T-helper 2 cell (primary cell): ENCODE results near the gene MAG.
"Not testable (repeated sequence)": the region's sequence is repeated elsewhere in the genome, so short reads cannot be mapped to it uniquely, and the experiment has no call there.

ENCODE experiments used
- DNase-seq, 5 experiments: peaks; one replicate each; pipeline versions ENCODE4 v3.0.0 to v3.0.0-alpha.2; 2012 to 2022

The MAG gene

DNA sequence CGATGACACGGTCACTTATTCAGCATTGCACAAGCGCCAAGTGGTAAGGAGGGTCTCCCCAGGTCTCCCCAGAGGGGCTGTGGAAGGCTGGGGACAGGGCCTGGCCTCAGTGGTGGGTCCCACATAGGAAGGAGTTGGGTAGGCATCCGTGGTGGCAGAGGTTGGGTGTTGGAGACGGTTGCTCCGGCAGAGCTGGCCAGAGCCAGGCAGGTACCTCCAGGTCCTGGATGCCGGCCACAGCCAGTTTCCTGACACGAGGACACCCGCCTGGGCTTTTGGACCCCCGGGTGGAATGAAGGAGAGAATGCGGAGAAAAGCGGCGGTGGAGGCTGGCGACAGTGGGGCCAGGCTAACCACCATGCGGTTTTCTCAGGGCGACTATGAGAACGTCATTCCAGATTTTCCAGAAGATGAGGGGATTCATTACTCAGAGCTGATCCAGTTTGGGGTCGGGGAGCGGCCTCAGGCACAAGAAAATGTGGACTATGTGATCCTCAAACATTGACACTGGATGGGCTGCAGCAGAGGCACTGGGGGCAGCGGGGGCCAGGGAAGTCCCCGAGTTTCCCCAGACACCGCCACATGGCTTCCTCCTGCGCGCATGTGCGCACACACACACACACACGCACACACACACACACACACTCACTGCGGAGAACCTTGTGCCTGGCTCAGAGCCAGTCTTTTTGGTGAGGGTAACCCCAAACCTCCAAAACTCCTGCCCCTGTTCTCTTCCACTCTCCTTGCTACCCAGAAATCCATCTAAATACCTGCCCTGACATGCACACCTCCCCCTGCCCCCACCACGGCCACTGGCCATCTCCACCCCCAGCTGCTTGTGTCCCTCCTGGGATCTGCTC, 54.5 kb downstream of the MAG start:
- peak; percentile 38 to 88 (median 64) for DNase-seq

GRCh38 chr19:35347171-35347929, 55.4 kb downstream of the MAG start, which contains the start of gene FFAR1:
FFAR1 (plus strand) TSS chr19:35347902; CDS start chr19:35351552, 3,650 bp downstream.
- DNase-seq = peak in 3 of 5 experiments; percentile 30 to 70 (median 44)

- no peak for DNase-seq
These were observed 56.0 kb downstream of the MAG start for GRCh38 chr19:35347930-35348298.

- no peak for DNase-seq
These were observed 57.1 kb downstream of the MAG start for GRCh38 chr19:35348911-35349611.

DNA sequence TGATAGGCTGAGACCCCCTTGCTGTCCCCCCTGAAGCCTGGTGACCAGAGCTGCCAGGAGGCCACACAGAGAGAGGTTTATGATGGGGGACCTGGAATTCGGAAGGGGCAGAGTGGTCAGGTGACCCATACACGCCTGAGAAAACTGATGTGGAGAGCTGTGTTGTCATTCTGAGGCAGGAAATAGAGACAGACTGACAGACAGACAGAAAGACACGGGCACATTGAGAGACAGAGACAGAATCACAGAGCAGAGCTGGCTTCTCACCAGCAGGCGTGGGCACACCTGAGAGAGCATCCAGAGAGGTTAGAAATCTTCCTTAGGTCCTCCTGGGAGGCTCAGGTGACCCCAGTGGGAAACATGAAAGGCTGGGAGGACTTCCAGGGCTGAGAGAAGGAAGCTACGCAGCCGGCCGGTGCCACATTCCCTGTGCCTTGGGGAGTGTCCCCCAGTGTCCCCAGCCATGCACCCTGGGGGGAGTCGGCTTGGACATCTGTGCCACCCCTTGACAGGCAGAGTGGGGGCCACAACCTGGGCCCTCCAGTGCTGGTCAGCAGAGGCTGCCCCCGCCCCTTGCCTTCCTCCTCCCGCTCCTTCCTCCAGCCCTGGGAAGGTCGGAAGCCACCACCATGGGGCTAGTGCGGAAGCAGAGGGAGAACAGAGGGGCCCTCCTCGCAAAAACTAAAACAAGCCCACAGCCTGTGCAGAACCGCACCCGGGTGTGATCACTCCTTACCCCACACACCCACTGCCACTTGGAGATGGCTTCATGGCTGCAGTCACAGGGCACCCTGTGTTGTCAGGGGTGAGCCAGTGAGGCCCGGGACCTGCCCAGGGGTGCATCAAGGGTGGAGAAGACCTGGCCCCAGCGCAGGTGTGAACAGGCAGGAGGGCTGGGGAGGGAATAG, 57.9 kb downstream of the MAG start:
- no peak for DNase-seq

DNA sequence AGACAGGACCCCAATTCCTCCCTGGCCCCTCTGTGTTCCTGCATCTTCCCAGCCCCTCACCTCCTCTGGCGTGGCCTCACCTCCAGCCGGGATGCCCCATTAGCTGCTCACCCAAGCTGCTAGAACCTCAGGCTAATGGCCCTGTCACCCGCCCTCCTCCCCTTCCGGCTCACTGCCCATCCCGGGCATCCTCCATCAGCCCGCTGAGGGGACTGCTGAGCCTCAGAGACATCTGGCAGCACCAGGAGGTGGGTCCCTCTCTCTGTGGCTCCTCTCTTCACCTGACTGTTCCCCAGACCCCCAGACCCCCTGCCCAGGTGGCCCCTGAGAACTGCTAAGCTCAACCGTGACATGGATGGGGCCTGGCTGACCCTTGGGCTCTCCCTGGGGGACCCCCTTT, 58.6 kb downstream of the MAG start:
- DNase-seq = no peak

DNA sequence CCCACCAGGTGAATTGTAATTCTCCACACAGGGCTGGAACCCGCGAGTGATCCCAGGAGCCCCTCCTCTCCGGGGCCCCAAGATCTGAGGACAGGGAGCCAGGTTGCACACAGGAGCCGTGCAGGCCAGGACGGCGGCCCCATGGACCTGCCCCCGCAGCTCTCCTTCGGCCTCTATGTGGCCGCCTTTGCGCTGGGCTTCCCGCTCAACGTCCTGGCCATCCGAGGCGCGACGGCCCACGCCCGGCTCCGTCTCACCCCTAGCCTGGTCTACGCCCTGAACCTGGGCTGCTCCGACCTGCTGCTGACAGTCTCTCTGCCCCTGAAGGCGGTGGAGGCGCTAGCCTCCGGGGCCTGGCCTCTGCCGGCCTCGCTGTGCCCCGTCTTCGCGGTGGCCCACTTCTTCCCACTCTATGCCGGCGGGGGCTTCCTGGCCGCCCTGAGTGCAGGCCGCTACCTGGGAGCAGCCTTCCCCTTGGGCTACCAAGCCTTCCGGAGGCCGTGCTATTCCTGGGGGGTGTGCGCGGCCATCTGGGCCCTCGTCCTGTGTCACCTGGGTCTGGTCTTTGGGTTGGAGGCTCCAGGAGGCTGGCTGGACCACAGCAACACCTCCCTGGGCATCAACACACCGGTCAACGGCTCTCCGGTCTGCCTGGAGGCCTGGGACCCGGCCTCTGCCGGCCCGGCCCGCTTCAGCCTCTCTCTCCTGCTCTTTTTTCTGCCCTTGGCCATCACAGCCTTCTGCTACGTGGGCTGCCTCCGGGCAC, 59.6 kb downstream of the MAG start:
- no peak for DNase-seq

DNA sequence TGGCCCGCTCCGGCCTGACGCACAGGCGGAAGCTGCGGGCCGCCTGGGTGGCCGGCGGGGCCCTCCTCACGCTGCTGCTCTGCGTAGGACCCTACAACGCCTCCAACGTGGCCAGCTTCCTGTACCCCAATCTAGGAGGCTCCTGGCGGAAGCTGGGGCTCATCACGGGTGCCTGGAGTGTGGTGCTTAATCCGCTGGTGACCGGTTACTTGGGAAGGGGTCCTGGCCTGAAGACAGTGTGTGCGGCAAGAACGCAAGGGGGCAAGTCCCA, 60.2 kb downstream of the MAG start:
- DNase-seq = no peak

GRCh38 chr19:35352448-35353304, 60.7 kb downstream of the MAG start:
- DNase-seq = peak; percentile 34 to 71 (median 50)

- DNase-seq = peak in 1 of 5 experiments; percentile 25
These were observed 61.7 kb downstream of the MAG start for GRCh38 chr19:35353635-35354034.

DNA sequence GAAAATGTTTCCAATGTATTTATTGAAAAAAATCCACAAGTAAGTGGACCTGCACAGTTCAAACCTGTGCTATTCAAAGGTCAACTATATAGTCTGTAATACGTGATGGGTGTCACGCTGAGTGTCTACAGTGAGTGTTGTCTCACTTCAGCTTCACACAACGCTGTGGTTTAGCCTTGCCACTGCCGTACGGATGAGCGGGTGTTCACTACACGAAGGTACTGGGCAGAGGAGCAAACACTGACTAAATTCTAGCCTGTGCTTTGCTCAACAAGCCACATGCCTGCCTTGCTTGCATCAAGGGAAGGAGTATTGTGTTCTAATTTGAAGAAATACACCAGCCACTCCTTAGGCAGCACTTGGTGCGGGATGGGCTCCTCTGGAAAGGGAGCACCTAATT, 62.9 kb downstream of the MAG start:
- peak in 1 of 5 experiments; percentile 45 for DNase-seq

- DNase-seq = no peak
These were observed 64.0 kb downstream of the MAG start for GRCh38 chr19:35355791-35356460.

DNA sequence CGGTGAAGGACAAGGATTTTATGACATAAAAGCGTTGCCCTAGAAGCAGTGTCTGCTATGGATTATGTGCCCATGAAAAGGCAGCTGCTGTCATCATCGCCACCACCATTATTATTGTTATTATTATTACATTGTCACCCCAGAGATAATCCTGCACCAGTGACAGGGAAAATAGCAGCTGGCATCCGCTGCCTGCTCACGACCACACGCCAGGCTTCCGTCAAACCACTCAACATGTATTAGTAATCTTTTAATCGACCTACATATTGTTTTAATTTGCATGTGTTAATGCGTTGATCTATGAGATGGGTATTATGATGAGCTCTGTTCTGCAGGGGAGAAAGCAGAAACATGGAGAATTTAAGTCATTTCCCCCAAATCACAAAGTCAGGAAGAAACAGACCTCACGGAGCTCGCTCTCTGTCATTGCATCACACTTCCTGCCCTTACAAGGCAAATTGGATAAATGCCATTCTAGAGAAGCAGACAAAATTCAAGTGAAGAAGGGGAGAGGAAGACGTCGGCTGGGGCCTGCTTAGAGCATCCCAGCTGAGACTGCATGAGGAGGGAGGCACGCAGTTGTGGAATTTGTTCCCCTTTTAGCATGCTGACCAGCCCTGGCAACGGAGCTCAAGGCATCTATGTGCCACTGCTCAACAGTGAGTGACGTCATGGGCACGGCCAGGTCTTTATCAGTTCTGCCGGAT, 66.1 kb downstream of the MAG start, which contains the start of gene FFAR3:
Gene FFAR3, plus strand, starts transcription at position 594 of the 707 bp plus-strand sequence. CDS start 431 bp downstream, outside the sequence.
- peak in 1 of 5 experiments; percentile 18 for DNase-seq

DNA sequence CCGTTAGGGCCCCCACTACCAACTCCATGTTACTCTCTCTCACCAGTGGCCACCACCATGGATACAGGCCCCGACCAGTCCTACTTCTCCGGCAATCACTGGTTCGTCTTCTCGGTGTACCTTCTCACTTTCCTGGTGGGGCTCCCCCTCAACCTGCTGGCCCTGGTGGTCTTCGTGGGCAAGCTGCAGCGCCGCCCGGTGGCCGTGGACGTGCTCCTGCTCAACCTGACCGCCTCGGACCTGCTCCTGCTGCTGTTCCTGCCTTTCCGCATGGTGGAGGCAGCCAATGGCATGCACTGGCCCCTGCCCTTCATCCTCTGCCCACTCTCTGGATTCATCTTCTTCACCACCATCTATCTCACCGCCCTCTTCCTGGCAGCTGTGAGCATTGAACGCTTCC, 66.9 kb downstream of the MAG start:
- DNase-seq = not testable (repeated sequence)

DNA sequence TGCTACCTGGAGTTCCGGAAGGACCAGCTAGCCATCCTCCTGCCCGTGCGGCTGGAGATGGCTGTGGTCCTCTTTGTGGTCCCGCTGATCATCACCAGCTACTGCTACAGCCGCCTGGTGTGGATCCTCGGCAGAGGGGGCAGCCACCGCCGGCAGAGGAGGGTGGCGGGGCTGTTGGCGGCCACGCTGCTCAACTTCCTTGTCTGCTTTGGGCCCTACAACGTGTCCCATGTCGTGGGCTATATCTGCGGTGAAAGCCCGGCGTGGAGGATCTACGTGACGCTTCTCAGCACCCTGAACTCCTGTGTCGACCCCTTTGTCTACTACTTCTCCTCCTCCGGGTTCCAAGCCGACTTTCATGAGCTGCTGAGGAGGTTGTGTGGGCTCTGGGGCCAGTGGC, 67.4 kb downstream of the MAG start:
- not testable (repeated sequence) for DNase-seq

- not testable (repeated sequence) for DNase-seq
These were observed 68.1 kb downstream of the MAG start for GRCh38 chr19:35360081-35360480.

DNA sequence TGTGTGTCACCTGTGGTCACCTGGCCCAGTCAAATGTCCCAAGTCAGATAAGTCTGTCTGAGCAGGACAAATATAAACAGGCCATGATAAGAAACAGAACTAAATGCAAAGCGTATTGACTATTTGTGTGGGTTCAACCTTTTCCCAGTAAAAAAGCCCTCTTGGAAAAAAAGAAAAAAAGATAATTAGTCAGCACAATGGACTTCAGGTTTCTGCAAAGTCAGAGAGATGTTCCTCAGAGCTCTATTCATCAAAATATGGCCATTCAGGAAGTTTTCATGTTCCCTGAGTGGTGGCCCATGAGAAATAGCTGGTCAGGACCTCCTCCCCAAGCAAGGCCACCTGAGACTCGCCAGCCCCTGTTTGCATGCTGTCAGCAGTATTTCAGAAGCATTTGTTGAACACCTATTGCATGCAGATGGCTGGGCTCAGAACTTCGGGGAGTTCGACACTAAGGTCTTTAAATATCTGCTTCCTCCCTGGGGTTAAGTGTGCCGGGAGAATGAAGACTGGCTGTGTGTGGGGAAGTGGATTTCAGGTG, 69.0 kb downstream of the MAG start:
- no peak for DNase-seq

GRCh38 chr19:35362261-35363000, 70.5 kb downstream of the MAG start:
- DNase-seq = no peak
